WTC11 (cell line): Measurements from ENCODE around the gene SEC16A. TPM values are rescaled to one million over a fixed set of nuclear protein-coding genes. Genes with fewer than 3 reads are reported as not detected.

ENCODE experiments used
- ATAC-seq: fragments of 200-7000 bp; cut with Tn5 transposase; 2 replicates; pipeline ENCODE4 v1.10.0; 2021; ENCODE audit warnings: mild to moderate bottlenecking, moderate library complexity
- CTCF ChIA-PET: fragments of 300-600 bp; sonication (Branson Sonifier 250); formaldehyde crosslinking; loops from one replicate; lab custom pipeline; 2021; ENCODE audit warnings: antibody characterized with exemption; lab: Charles Lee
- POLR2A ChIA-PET: fragments of 350-600 bp; sonication (Branson Sonifier 250); formaldehyde crosslinking; loops from one replicate; lab custom pipeline; 2021; ENCODE audit warnings: antibody characterized with exemption; lab: Charles Lee
- DNase-seq: peaks from one replicate; pipeline ENCODE4 v3.0.0; 2021; ENCODE audit warnings: low spot score
- H3K27ac Mint-ChIP-seq: 2 replicates; pipeline ENCODE4 v1.8.0; 2021; ENCODE audit warnings: mixed read lengths
- H3K27me3 Mint-ChIP-seq: 2 replicates; pipeline ENCODE4 v1.8.0; 2021; ENCODE audit warnings: low read depth, mild to moderate bottlenecking, moderate library complexity, mixed read lengths
- H3K36me3 Mint-ChIP-seq: 2 replicates; pipeline ENCODE4 v1.8.0; 2021; ENCODE audit warnings: mixed read lengths
- H3K4me1 Mint-ChIP-seq: 2 replicates; pipeline ENCODE4 v1.8.0; 2022; ENCODE audit warnings: mixed read lengths
- H3K4me3 Mint-ChIP-seq: 2 replicates; pipeline ENCODE4 v1.8.0; 2021; ENCODE audit warnings: mild to moderate bottlenecking, moderate library complexity, mixed read lengths
- H3K9me3 Mint-ChIP-seq: 2 replicates; pipeline ENCODE4 v1.8.0; 2021; ENCODE audit warnings: mixed read lengths
- AFF4 ChIP-seq: sonication (generic); formaldehyde crosslinking; IDR thresholded peaks from 2 replicates; pipeline ENCODE4 v1.8.1; 2023; ENCODE audit warnings: mild to moderate bottlenecking, missing genetic modification reagents, borderline replicate concordance
- CREB1 ChIP-seq: sonication (generic); formaldehyde crosslinking; IDR thresholded peaks from 2 replicates; pipeline ENCODE4 v1.8.0; 2023; ENCODE audit warnings: mild to moderate bottlenecking, missing genetic modification reagents
- CTCF ChIP-seq: fragments of 200-600 bp; IDR thresholded peaks from 2 replicates; pipeline ENCODE4 v1.8.0; 2022; ENCODE audit warnings: antibody characterized with exemption
- ESRRA ChIP-seq: sonication (generic); formaldehyde crosslinking; IDR thresholded peaks from 2 replicates; pipeline ENCODE4 v1.8.1; 2022; ENCODE audit warnings: mild to moderate bottlenecking, missing genetic modification reagents, borderline replicate concordance
- ETV6 ChIP-seq: sonication (generic); formaldehyde crosslinking; IDR thresholded peaks from 2 replicates; pipeline ENCODE4 v1.8.1; 2022; ENCODE audit warnings: mild to moderate bottlenecking, missing genetic modification reagents
- FOXJ3 ChIP-seq: sonication (generic); formaldehyde crosslinking; IDR thresholded peaks from 2 replicates; pipeline ENCODE4 v1.9.0; 2021; ENCODE audit warnings: missing genetic modification reagents, mild to moderate bottlenecking, borderline replicate concordance
- NFATC4 ChIP-seq: fragments of 250-450 bp; sonication (Bioruptor Pico); IDR thresholded peaks from 2 replicates; pipeline ENCODE4 v1.9.0; 2021; ENCODE audit warnings: mild to moderate bottlenecking
- NFE2L1 ChIP-seq: sonication (generic); formaldehyde crosslinking; IDR thresholded peaks from 2 replicates; pipeline ENCODE4 v1.8.1; 2023; ENCODE audit warnings: missing genetic modification reagents
- NR3C1 ChIP-seq: sonication (generic); formaldehyde crosslinking; conservative IDR thresholded peaks from 2 replicates; pipeline ENCODE4 v1.8.1; 2023; ENCODE audit warnings: low read depth, mild to moderate bottlenecking, missing genetic modification reagents
- PRRX2 ChIP-seq: fragments of 250-450 bp; sonication (Bioruptor Pico); IDR thresholded peaks from 2 replicates; pipeline ENCODE4 v1.8.0; 2021; ENCODE audit warnings: mild to moderate bottlenecking
- RELA ChIP-seq: sonication (generic); formaldehyde crosslinking; IDR thresholded peaks from 2 replicates; pipeline ENCODE4 v1.8.1; 2022; ENCODE audit warnings: missing genetic modification reagents, mild to moderate bottlenecking, borderline replicate concordance
- ZNF512 ChIP-seq: sonication (generic); formaldehyde crosslinking; IDR thresholded peaks from 2 replicates; pipeline ENCODE4 v1.8.1; 2022; ENCODE audit warnings: missing genetic modification reagents, borderline replicate concordance
- ZNF671 ChIP-seq: fragments of 250-450 bp; sonication (Bioruptor Pico); IDR thresholded peaks from 2 replicates; pipeline ENCODE4 v1.8.0; 2021; ENCODE audit warnings: mild to moderate bottlenecking
- total RNA-seq: library from RNA; stranded (reverse); gene quantifications from 3 replicates; pipeline ENCODE4 v1.2.3, GENCODE V29; 2021
- TF ChIP-seq, protein P1 (sequence below): sonication (generic); formaldehyde crosslinking; IDR thresholded peaks from 2 replicates; pipeline ENCODE4 v1.8.1; 2022; ENCODE audit warnings: low read depth, mild to moderate bottlenecking, moderate library complexity, missing genetic modification reagents, borderline replicate concordance

SEC16A gene
- total RNA-seq, 1 experiment from 2014 or later, result 70.9 TPM

- TF ChIP-seq ZNF512 (no peak), CTCF (no peak), PRRX2 (no peak), ESRRA (no peak), NFATC4 (CRISPR knock-in tag) (no peak), RELA (CRISPR knock-in tag) (no peak), ETV6 (no peak)
- TF ChIP-seq, protein P1, sequence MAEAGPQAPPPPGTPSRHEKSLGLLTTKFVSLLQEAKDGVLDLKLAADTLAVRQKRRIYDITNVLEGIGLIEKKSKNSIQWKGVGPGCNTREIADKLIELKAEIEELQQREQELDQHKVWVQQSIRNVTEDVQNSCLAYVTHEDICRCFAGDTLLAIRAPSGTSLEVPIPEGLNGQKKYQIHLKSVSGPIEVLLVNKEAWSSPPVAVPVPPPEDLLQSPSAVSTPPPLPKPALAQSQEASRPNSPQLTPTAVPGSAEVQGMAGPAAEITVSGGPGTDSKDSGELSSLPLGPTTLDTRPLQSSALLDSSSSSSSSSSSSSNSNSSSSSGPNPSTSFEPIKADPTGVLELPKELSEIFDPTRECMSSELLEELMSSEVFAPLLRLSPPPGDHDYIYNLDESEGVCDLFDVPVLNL (CRISPR knock-in tag), result no peak
Observed at GRCh38 chr9:136525207-136525606, 42.4 kb upstream of the SEC16A start (continued).

GRCh38 chr9:136522314-136523237 is 39.7 kb upstream of the SEC16A start:
- Mint-ChIP-seq H3K4me1 (0 out of 2 replicates have a peak, but pooled peaks cover 2% of the 10 kb centered on the region), H3K27me3 (no peaks in the 10 kb centered on the region), H3K27ac (no peak overlapping the region), H3K36me3 (peaks cover 2% of the 10 kb centered on the region; the same call in 1 of the 2 replicates), H3K4me3 (no peak overlapping the region), H3K9me3 (no peaks in the 10 kb centered on the region)
- ChIA-PET CTCF (interaction anchor here (0.7 kb wide), 4 partner anchors 16 to 106 kb away, joined by 3 to 5 read pairs (median 3); no protein-coding TSS in a partner anchor), POLR2A (no interaction called here)
- ATAC-seq (no peak), DNase-seq (no peak)
- TF ChIP-seq AFF4 (no peak), FOXJ3 (CRISPR knock-in tag) (no peak), NR3C1 (no peak), ZNF512 (no peak), NFE2L1 (CRISPR knock-in tag) (no peak), CREB1 (CRISPR knock-in tag) (no peak), ZNF671 (CRISPR knock-in tag) (no peak)
